GM18909 (cell line): ENCODE results near the gene KATNAL1.

Experiments used
- ATAC-seq: cut with Tn5 transposase; IDR thresholded peaks from one replicate; pipeline ENCODE4 v1.9.1; 2021; ENCODE audit warnings: mild to moderate bottlenecking; ENCODE audit not compliant: unreplicated experiment, poor library complexity

The KATNAL1 gene

DNA sequence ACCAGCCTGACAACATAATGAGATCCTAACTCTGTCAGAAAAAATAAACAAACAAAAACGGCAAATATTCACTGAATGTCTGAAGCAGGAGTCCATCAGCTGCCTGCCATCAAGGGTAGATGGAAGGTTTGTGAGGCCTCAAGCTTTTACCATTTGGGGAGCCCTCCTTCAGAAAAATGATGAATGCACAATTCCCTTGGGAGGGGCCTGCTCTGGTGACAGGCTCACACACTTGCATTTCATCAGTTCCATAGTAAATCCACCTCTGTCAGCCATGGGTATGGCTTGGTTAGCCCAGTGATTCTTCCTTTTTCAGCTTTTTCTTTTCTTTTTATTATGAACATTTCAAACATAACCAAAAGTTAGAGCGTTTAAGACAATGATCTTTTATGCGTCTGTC, 26.3 kb upstream of the KATNAL1 start:
- no peak for ATAC-seq

DNA sequence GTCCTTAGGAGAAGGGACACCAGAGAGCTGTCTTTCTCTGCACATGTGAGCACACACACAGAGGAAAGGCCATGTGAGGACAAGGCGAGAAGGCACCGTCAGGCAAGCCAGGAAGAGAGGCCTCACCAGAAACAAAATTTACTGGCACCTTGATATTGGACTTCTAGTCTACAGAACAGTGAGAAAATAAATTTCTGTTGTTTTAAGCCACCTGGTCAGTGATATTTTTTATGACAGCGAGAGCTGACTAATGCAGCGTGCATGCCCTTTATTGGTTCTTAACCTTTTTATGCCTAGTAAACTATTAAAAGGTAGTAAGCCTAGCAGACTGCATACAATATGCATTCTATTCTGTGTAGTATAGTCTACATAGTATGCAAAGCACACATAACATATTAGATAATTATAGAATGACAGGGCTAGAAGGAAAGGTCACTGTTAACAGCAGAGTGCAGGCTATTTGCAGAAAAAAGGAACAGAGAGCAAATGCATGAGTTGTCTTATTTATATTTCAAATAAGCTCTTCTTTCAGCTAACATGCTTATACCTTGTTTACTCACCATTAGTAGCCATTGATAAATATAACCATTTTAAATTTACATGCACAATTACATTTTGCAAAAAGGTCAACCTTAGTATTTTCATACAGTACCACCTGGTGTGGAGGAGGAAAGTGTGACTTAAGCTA, 25.2 kb upstream of the KATNAL1 start:
- ATAC-seq: peak; percentile 72

DNA sequence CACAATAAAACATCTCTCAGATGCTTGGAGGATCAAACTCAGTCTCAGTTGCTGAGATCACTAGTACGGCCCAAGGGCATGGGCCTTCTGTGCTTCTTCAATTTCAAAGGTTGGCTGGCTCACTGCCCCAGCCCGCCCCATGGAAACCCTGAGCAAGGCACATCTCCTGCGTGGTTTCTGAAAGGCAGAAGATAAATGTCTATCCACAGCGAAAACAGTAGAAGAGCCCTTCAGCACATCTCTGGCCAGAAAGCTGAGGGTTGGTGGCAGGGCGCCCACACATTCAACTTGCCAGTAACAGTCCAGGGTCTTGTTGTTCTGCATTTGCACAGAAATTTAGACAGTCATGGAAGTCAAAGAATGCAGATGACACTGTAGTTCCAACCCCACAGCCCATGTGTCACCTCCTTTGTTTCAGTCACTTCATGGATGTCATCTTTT, 24.0 kb upstream of the KATNAL1 start:
- no peak for ATAC-seq

DNA sequence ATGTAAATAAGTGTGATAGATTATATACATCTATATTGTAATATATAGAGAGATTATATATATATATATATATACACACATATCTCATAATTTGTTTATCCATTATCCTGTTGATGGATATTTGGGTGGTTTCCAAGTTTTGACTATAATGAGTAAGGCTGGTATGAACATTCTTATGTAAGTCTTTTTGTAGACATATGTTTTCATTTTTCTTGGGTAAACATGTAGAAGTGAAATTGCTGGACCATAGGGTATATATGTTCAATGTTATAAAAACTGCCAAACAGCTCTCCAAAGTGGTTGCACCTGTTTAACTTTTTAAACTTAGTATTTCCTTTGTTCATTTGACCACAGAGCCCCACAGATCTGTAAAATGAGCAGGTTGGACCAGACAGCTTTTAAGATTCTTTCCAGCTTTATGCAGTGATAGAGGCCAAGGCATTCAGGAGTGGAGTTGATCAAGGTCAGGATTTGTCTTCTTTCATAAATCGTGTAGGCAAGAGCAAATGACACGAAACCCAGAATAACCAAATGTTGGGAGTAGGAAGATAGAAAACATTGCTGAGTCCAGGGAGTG, 21.7 kb upstream of the KATNAL1 start:
- no peak for ATAC-seq

DNA sequence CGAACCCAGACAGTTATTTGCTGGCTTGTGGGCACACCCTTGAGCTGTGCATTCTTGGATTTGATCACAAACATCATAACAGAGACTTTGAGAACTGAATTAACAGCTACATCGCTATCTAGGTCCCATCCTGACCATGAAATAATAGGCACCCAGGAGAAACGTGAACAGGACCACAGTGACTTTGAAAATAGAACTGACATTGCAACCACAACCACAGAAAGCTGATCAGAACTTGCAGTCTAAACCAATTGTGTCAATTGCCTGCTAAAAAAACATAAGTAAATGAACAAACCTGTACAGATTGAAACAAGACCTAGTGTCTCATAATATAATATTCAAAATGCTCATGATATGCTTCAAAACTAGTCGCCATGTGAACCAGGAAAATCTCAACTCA, 18.3 kb upstream of the KATNAL1 start:
- ATAC-seq: no peak

DNA sequence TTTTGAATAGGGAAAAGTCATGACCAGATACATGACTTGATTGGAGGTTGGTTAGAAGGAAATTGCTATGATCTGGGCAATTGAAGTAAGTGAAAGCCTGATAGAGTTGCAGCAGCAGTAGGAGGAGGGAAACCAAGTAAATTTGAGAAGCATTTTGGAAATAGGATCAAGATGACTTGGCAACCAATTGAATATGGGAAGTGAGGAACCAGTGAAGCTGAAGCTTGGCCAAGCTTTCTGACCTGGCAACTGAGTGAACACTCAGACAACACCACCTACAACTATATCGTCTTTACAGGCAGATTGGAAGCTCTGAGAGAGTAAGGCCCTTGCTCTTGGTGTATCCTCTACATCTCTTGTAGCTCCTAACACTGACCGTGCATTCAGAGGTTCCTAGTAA, 16.2 kb upstream of the KATNAL1 start:
- ATAC-seq: no peak

DNA sequence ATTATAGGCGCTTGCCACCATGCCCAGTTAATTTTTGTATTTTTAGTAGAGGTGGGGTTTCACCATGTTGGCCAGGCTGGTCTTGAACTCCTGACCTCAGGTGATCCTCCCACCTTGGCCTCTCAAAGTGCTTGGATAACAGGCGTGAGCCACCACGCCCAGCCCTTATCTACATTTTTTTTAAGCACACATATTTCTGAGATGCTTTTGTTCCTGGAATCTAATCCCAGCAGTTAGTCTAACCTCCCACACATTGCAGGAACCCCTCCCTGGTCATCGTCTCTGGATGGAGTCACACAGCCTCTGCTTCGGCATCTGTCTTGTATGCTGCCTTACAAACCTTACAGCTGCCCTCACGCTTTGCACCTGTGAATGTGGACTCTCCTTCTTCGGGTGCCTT, 15.1 kb upstream of the KATNAL1 start:
- no peak for ATAC-seq

DNA sequence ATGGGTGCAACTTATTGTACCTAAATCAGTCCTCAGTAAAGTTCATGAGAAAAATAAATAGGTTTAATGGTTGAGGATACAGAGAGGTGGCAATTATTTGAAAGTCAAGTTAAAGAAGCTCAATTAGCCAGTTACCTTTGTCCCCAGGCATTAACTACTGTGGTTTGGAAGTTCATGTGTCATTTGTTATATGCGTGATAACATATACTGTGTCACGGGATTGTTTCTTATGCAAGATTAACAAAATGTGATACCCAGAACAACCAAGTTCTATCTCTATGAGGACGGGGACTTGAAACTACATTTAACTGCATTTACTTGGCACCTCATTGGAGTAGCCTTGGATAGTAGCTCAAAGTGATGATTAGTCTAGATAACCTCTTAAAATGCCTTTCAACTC, 13.9 kb upstream of the KATNAL1 start:
- ATAC-seq: no peak

DNA sequence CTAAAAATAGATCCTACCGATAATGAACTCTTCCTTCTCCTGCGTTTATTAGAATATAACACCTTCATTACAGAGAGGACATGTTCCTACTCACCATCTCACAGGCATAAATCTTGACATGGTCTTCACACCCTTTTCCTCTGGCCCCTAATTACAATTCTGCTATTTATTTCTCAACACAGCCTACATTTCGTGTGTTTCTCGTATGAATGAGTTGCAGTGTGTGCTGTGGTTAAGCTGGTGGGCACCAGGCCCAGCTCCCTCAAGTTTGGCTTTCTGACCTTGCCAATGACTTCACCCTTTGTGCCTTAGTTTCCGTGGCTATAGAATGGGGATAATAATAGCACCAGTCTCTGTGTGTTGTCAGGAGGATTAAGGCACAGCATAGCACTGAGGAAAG, 12.3 kb upstream of the KATNAL1 start:
- no peak for ATAC-seq

DNA sequence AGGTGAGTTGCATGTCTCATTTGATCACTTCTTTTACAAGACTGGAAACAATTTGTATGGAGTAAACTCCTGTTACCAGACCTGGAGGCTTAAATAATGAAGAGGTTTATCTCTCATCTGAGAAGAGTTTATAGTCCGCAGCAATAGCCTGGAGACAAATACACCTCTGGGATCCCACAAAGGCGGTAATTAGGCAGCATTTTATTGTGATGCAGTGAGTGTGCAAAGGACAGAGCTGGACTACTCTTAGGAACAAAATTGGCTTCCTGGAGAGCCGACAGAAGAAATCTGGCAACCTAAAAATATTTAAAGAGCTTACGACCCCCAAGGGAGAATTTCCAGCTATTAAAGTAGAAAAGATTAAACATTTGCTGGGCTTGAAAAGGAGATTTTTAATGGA, 11.8 kb upstream of the KATNAL1 start:
- no peak for ATAC-seq

DNA sequence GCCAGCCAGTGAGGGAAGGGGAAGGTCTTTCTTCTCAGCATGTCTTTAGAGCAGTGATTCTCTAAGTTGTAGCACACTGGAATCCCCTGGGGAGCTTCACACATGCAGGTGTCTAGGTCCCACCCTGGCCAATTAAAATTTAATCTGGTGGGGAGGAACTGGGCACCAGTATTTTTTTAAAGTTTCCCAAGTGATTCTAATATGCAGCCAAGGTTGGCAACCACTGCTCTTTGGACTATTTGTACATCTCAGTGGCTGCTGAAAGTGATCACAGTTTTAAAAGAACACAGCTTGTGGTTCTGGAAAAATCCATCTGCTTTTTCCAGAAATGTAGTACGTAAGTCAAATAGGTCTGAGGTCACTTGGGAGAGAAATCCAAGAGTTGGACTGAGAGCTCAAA, 10.7 kb upstream of the KATNAL1 start:
- no peak for ATAC-seq

DNA sequence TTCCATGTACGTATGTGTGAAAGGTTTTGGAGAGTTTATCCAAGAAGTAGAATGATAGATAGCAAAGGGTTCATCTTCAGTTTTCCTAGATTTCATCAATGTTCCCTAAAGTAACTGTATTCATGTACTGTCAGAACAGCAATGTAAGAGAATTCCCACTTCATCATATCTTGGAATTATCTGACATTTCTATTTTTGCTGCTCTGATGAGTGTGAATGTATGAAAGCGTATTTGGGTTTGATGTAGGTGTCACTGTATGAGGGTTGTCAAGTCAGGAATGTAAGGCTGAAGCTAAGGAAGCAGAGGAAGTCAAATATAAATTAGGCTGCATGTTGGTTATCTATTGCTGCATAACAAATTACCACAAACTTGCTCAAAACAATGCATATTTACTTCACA, 7.2 kb upstream of the KATNAL1 start:
- ATAC-seq: no peak

DNA sequence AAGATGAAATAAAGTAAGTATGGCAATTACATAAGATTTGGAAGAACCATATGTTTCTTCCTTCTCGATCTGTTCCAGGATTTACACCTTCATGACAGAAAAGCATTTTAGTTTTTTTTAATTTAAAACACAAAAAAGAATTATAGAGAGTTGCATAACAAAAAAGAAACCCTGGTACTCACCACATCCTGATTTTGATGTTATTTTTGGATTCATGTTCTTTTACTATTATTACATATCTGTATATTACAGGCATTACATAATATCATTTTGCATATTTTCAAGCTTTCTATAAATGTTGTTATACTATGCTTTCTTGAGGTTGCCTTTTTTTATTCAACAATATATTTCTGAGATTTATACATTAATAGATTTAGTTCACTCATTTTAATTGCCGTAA, 6.7 kb upstream of the KATNAL1 start:
- no peak for ATAC-seq

DNA sequence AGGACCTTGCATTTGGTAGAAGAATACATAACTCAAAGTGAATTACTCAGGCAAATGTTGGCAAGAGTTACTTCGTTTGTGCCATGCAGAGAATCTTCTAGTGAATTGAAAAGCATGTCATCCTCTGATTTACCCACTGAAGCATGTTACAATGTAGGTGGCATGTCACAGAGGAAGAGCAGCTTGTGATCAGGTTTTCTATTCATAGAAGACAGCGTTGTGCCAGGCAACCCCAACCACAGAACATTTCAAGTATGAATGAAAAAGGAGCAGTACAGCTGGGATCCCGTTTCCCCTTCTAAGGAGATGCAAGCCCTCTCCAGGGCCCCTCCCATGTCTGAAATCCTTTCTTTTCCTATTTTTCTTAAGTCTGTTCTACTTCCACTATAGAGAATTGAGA, 6.0 kb upstream of the KATNAL1 start:
- ATAC-seq: no peak

DNA sequence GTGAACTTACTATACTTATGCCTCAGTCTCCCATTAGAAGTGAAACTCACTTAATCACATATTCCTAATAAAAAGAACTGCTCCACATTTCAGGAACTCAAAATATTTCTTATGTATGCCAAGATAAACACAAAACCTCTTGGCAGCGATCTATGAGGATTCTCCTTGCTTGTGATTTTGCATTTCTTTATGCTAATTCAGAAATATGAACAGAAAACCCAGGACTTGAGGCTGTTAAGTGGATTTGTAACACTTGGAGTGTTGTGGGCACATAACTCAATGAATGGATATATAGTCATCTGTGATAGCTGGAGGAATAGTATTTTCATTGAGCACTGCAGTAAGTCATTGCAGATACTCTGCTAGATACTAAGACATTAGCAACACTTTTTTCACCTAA, 5.6 kb upstream of the KATNAL1 start:
- ATAC-seq: no peak

DNA sequence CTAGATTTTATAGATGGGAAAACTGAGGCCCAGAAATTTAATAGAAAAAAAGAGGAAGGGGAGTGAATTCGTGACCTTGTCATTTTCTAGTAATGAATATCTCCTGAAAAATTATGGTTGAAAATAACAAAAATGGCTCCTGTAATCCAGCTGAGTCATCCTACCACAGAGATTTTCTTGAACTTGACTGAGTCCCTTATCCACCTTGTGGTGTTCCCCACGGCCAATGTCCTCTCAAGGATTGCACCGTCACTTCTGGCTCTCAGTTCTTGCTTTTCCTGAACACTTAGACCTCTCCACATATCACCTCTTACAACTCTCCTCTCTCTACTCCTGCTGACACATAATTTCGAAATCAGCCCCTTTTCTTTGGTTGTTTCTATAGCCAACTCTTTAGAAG, 1.2 kb upstream of the KATNAL1 start:
- no peak for ATAC-seq

DNA sequence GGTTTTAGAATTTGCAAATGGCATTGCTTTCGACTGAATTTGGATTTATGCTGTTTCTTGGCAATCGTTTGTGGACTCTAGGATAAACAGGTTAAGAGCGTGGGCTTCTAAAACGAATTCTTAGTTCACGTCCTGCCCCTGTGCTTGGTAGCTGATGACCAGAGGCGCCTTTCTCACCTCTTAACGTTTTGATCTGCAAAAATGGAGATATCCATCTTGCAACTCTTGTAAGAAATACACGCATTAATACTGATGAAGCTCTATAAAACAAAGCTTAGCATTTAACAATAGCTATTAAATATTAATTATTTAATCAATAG, 580 bp upstream of the KATNAL1 start:
- ATAC-seq: no peak

DNA sequence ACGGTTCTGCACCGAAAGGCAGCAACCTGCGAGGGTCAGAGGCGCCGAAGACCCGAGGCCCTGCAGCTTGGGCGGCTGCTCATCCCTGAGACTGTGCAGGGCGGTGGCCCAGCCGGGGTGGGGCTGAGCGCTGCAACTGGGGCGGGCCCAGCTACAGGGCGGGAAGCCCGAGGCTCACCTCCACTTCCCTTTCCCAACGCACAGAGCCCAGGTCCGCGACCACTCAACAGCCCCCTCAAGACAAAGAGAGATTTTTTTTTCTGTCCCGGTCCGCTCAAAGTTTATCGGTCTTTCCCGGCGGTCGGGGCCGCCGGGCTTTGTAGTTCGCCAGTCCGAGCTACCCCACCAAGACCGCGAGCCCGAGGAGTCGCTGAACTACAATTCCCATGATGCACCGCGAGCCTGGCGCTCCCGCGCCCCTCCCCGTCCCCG, 573 bp downstream of the KATNAL1 start:
- peak; percentile 90 for ATAC-seq

DNA sequence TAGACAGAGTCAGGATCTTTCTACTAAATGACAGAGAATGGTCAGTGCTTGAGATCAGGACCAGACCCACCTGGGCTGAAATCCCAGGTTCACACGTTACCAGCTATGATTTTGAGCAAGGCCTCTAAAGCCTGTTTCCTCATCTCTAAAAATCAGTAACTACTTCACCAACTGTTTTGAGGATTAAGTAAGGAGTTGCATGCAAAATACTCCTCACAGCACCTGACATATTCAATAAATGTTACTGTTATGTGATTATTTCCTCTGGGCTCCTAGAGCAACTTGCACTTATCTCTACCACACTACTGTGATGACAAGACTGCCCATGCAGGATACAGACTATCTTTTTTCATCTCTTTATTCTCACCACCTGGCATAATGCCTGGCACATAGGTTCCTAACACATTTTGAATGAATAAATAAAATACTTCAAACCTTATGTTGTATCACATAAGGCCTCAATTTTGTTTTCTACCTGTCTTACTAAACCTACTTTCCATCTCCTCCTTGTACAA, 1.8 kb downstream of the KATNAL1 start:
- ATAC-seq: no peak

DNA sequence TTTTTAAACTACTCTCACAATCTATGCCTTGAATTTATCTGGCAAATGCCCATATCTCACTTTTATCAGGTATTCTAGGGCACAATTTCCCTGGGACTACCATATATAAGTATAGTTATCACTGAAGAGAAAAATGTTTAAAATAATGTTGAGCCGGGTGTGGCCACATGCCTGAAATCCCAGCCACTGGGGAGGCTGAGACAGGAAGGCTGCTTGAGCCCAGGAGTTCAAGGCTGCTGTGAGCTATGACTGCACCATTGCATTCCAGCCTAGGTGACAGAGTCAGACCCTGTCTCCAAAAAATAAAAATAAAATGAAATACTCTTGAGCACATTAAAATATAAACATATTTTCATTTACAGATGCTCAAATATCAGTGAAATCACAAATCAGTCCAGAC, 4.1 kb downstream of the KATNAL1 start:
- ATAC-seq: no peak

DNA sequence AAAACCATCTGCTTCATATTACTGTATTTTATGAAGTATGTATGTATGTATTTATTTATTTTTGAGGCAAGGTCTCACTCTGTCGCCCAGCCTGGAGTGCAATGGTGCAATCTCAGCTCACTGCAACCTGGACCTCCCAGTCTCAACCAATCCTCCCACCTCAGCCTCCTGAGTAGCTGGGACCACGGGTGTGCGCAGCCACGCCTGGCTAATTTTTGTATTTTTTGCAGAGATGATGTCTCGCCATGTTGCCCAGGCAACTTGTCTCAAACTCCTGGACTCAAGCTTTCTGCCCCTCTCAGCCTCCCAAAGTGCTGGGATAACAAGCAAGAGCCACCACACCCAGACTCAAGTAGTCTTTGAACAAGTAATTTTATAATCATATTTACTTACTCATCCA, 5.5 kb downstream of the KATNAL1 start:
- ATAC-seq: no peak

DNA sequence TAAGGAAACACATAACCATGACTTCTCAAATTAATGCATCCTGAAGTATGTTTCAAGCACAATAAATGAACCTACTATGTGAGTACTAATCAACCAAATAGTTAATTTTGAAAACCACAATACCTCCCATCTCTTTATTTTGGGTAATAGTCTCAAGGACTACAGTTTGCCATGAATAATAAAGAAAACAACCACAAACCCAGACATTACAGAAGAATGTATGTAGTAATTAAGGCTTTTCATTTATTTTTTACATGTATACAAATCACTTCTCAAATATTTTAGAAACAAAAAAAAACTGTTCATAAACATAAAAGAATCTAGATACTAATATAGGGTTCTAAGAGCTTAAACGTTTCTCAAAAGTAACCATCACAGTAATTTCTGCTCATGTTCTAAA, 6.8 kb downstream of the KATNAL1 start:
- ATAC-seq: no peak
